PC-3 (cell line): ENCODE measurements around the gene PTPN14. TPM values are rescaled to one million over a fixed set of nuclear protein-coding genes. Genes with fewer than 3 reads are reported as not detected.

ENCODE experiments used
- ATAC-seq: fragments of 200-7000 bp; cut with Tn5 transposase; 2 replicates; pipeline ENCODE4 v1.9.1; 2020; ENCODE audit warnings: mild to moderate bottlenecking, moderate library complexity
- BruUV-seq: library from RNA; stranded (reverse); fragments of 400-500 nt; replicated peaks from 2 replicates; lab custom pipeline; 2021; lab: Mats Ljungman, UMichigan
- CTCF ChIA-PET: fragments of 300-600 bp; sonication (Branson Sonifier 250); formaldehyde crosslinking; loops from one replicate; lab custom pipeline; 2022; ENCODE audit warnings: antibody characterized with exemption; lab: Charles Lee
- POLR2A ChIA-PET: fragments of 300-600 bp; sonication (Branson Sonifier 250); formaldehyde crosslinking; loops from one replicate; lab custom pipeline; 2022; ENCODE audit warnings: antibody characterized with exemption; ENCODE audit not compliant: unreplicated experiment; lab: Charles Lee
- DNase-seq: peaks from one replicate; pipeline ENCODE4 v3.0.0-alpha.2; 2015
- H2AFZ ChIP-seq: fragments of 300-600 bp; sonication (generic); 2 replicates; pipeline ENCODE4 v1.6.0; 2016; ENCODE audit warnings: antibody characterized with exemption, low read length
- H3F3A ChIP-seq: fragments of 300-600 bp; sonication (generic); one replicate; pipeline ENCODE4 v1.6.0; 2017; ENCODE audit warnings: antibody characterized with exemption, low read length, control low read depth, mild to moderate bottlenecking; ENCODE audit not compliant: unreplicated experiment
- H3K27ac ChIP-seq: fragments of 300-600 bp; sonication (generic); 2 replicates; pipeline ENCODE4 v1.5.1; 2016; ENCODE audit warnings: mild to moderate bottlenecking, low read length
- H3K27me3 ChIP-seq: fragments of 300-600 bp; sonication (generic); 2 replicates; pipeline ENCODE4 v1.6.1; 2016; ENCODE audit warnings: low read length, mixed read lengths
- H3K36me3 ChIP-seq: fragments of 300-600 bp; sonication (generic); 2 replicates; pipeline ENCODE4 v1.6.1; 2016; ENCODE audit warnings: low read depth, mixed run types, low read length, mixed read lengths
- H3K4me1 ChIP-seq: fragments of 300-600 bp; sonication (generic); 2 replicates; pipeline ENCODE4 v1.5.1; 2016; ENCODE audit warnings: low read length; ENCODE audit not compliant: insufficient read depth
- H3K4me2 ChIP-seq: fragments of 300-600 bp; sonication (generic); 2 replicates; pipeline ENCODE4 v1.6.0; 2016; ENCODE audit warnings: low read length
- H3K4me3 ChIP-seq: fragments of 300-600 bp; sonication (generic); 2 replicates; pipeline ENCODE4 v1.5.1; 2016; ENCODE audit warnings: mild to moderate bottlenecking, low read length, mixed read lengths
- H3K79me2 ChIP-seq: fragments of 300-600 bp; sonication (generic); 2 replicates; pipeline ENCODE4 v1.6.1; 2017; ENCODE audit warnings: low read length, mixed read lengths
- H3K9ac ChIP-seq: fragments of 300-600 bp; sonication (generic); 2 replicates; pipeline ENCODE4 v1.6.0; 2016; ENCODE audit warnings: mild to moderate bottlenecking, low read length
- H3K9me2 ChIP-seq: fragments of 300-600 bp; sonication (generic); replicated peaks from 2 replicates; pipeline ENCODE4 v1.6.1; 2016; ENCODE audit warnings: mixed run types, low read length, mixed read lengths
- H3K9me3 ChIP-seq: fragments of 300-600 bp; sonication (generic); 2 replicates; pipeline ENCODE4 v1.6.1; 2016; ENCODE audit warnings: low read length, mixed read lengths
- H4K20me1 ChIP-seq: fragments of 300-600 bp; sonication (generic); 2 replicates; pipeline ENCODE4 v1.6.1; 2016; ENCODE audit warnings: low read length, mixed read lengths
- CTCF ChIP-seq: fragments of 300-600 bp; sonication (generic); conservative IDR thresholded peaks from 2 replicates; pipeline ENCODE4 v1.5.1; 2017; ENCODE audit warnings: antibody characterized with exemption, low read depth, mild to moderate bottlenecking, low read length
- EZH2 ChIP-seq: fragments of 300-600 bp; sonication (generic); IDR thresholded peaks from one replicate; pipeline ENCODE4 v1.6.1; 2017; ENCODE audit warnings: antibody characterized with exemption, mild to moderate bottlenecking, low read length; ENCODE audit not compliant: unreplicated experiment
- EZH2phosphoT487 ChIP-seq: fragments of 300-600 bp; sonication (generic); IDR thresholded peaks from 2 replicates; pipeline ENCODE4 v1.6.1; 2018; ENCODE audit warnings: mild to moderate bottlenecking, antibody characterized with exemption, low read length, borderline replicate concordance
- intact Hi-C: fragments of 100-400 bp; cut with micrococcal nuclease; formaldehyde crosslinking; loops from 2 replicates; pipeline ENCODE4 v1.9.0; 2023
- total RNA-seq: library from RNA; depleted of rRNA; stranded (reverse); fragments of >200 nt; gene quantifications from 2 replicates; pipeline ENCODE4 v1.2.3, GENCODE V29; 2014

The PTPN14 gene
- total RNA-seq, 1 experiment from 2014 or later: 12.6 TPM

- no peak overlapping the region for H3K27ac ChIP-seq
- H3K4me1 ChIP-seq: no peaks in the 10 kb centered on the region
- no peak for ATAC-seq
- H3K4me3 ChIP-seq: no peak overlapping the region
- no peaks in the 10 kb centered on the region for H3K36me3 ChIP-seq
- H3K9ac ChIP-seq: no peak overlapping the region
- no peak for DNase-seq
- H3K27me3 ChIP-seq: no peaks in the 10 kb centered on the region
- H3K79me2 ChIP-seq: peaks cover 17% of the 10 kb centered on the region
- no peaks in the 10 kb centered on the region for H3F3A ChIP-seq
- H3K9me3 ChIP-seq: no peaks in the 10 kb centered on the region
- H3K9me2 ChIP-seq: no peaks in the 10 kb centered on the region
- no peaks in the 10 kb centered on the region for H4K20me1 ChIP-seq
- intact Hi-C loops: no loop called here
- ChIA-PET POLR2A (no interaction called here), CTCF (no interaction called here)
- no TSS peak for BruUV-seq
- no peak for TF ChIP-seq EZH2
- TF ChIP-seq EZH2phosphoT487: no peak
- no peak for TF ChIP-seq CTCF
- H3K4me2 ChIP-seq: no peak overlapping the region
- H2AFZ ChIP-seq: no peak overlapping the region
Measured at GRCh38 chr1:214306269-214306668, 245.1 kb downstream of the PTPN14 start.

- no peak for TF ChIP-seq CTCF
- TF ChIP-seq EZH2phosphoT487: no peak
- no peak for TF ChIP-seq EZH2
- POLR2A ChIA-PET: no interaction called here
- no peak for DNase-seq
- no peak for ATAC-seq
- Histone ChIP-seq H3K9ac (no peak overlapping the region), H3K9me3 (no peaks in the 10 kb centered on the region), H2AFZ (no peak overlapping the region), H3K4me1 (no peaks in the 10 kb centered on the region), H3K79me2 (peaks cover 23% of the 10 kb centered on the region), H3F3A (no peaks in the 10 kb centered on the region), H3K4me2 (no peak overlapping the region), H3K36me3 (no peaks in the 10 kb centered on the region), H3K4me3 (no peak overlapping the region), H3K27ac (no peak overlapping the region), H3K27me3 (no peaks in the 10 kb centered on the region), H3K9me2 (no peaks in the 10 kb centered on the region), H4K20me1 (no peaks in the 10 kb centered on the region)
- CTCF ChIA-PET: no interaction called here
- no TSS peak for BruUV-seq
- intact Hi-C loops: no loop called here
Measured at GRCh38 chr1:214305164-214305751, 246.1 kb downstream of the PTPN14 start.

- Histone ChIP-seq H3K79me2 (peaks cover 29% of the 10 kb centered on the region), H3K9me2 (no peaks in the 10 kb centered on the region), H3K27ac (no peak overlapping the region), H3K4me3 (no peak overlapping the region), H3K36me3 (no peaks in the 10 kb centered on the region), H3F3A (no peaks in the 10 kb centered on the region), H3K9me3 (no peaks in the 10 kb centered on the region), H2AFZ (no peak overlapping the region), H4K20me1 (no peaks in the 10 kb centered on the region), H3K9ac (no peak overlapping the region), H3K27me3 (no peaks in the 10 kb centered on the region), H3K4me2 (no peak overlapping the region), H3K4me1 (no peaks in the 10 kb centered on the region)
- DNase-seq (no peak), ATAC-seq (no peak)
- TF ChIP-seq CTCF (no peak), EZH2 (no peak), EZH2phosphoT487 (no peak)
- ChIA-PET CTCF (interaction anchor here (1.0 kb wide), 1 partner anchor 29 kb away, joined by 4 read pairs; no protein-coding TSS in a partner anchor), POLR2A (no interaction called here)
- intact Hi-C loops: no loop called here
- no TSS peak for BruUV-seq
Measured at GRCh38 chr1:214303141-214303930, 248.1 kb downstream of the PTPN14 start.
